ENCODE data around the gene TEAD4.

The TEAD4 gene

DNA sequence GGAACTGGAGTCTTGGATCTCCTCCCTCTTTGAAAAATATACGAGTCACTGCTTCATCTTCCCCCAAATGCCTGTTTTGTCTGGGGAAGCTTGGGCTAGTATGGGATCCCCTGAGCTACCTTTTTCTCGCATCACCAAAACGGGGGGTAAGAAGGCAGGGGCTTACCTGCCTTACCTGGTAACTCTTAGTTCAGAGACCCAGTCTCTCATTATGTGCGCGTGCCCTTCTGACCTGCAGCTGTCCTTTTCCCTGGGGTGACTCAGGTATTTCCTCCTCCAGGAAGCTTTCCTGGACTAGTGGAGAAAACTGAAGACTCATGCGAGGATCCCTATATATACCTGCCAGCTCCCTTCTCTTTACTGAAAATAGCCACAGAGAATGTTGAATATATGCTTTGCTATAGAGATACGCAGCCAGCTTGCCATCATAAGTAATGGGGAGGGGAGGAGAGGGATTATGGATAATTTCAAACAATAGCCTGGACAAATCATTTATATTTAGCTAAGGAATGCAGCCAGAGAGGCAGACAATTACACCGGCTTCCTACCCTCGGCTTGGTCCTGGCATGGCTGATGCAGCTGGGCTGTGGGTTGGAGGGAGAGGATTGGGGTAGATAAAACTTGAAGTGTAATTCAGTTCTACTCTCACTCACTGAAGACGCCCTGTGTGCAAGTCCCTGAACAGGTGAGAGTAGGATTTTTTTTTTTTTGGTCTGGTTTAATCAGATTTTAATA lies 119.1 kb downstream of the TEAD4 start:
- no peak for DNase-seq

DNA sequence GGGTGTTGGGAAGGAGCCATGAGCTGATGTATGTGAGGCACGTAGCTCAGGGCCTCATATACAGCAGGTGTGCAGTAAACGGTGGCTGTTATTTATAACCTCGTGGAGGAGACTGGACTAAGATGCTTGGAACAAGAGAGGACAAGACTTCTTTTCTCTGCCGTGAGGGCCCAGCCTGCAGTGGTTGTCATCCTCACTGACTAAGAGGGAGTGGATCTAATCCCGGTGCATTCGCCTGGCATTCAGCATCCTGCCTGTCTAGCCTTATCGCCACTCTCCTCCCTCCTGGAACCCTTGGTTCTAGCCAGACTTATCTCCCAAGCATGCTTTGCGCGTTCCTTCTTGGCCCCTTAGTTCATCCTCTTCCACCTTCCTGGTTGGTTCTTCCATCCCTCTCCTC lies 121.9 kb downstream of the TEAD4 start:
- DNase-seq = no peak

DNA sequence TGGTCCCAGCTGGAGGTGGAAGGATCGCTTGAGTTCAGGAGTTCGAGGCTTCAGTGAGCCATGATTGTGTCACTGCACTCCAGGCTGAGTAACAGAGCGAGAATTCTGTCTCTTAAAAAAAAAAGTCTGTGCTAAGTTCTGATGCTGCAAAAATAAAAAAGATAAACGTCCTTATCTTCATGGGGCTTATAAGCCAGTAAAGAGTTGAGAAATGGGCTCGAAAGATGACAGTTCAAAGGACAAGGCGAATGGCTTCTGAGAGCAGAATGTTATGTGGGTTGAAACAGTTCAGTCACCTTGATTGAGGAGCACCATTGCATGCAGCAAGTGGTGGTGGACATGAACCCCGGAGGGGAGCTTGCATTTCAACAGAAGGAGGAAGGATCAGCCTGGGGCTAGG lies 122.7 kb downstream of the TEAD4 start:
- DNase-seq = no peak

DNA sequence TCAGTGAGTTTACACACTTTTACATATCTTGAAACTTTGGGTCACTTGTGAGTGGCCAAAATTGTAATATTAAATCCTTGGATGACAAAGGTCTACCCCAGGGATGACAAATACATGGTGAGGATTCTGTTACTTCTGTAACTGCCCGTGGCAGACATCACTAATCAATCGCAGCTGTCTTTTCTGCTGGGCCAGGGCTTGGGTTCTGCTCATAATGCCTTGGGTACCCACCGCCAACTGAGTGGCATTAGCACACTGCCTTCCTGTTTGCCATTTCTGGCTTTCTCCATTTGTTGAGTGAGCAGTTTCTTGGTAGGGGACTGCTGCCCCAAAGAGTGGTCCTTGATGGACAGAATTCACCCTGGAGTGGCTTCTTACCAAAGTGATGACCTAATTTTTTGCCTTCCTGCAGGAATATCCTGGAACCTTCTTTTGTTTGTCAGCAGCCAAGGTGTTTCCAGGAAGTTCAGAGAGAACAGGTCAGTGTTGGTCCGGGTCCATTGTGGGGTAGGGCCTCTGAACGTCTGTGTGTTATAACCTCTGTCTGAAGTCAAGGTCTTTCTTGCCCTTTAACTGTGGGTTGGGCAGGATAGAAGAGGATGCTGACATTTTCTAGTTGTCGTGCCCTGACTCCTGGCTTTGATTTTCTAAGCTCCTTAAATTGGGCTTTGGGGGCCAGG lies 124.2 kb downstream of the TEAD4 start:
- no peak for DNase-seq

DNA sequence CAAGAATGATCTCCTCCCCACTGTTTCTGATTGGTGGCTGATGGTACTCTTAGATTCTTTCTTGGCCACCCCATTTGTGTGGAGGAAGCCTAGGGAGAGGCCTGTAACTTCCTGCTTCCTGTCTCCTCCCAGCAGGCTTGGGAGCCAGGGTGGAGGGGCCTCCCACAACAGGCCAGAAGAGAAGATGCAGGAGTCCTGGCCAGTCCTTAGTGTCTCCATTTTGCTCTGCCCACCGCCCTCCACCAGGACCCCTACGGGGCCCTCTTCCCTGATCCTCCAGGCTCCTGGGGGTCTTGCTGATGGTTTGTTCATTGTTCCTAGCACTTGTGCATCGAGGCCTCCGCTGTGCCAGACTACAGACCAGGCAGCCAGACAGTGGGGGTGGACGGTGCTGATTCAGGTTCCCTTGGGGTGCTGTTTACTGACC lies 124.7 kb downstream of the TEAD4 start:
- no peak for DNase-seq

DNA sequence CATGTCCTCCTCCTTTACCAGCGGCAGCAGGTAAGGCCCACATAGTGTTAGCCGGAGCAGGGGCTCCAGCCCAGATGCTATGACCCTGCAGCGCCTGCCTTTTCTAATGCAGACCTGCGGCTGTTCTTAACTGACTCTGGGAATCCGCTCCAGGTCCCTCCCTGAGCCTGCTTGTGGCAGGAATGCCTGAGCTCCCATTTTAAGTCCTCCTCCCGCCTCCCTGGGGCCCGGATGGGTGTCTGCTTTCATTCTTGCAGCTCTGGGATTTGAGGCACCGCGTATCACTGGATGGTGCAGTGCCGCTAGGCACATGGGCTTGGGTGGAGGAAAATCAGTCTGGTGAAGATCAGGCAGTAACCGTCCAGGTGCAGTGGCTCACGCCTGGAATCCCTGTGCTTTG lies 125.5 kb downstream of the TEAD4 start:
- no peak for DNase-seq

DNA sequence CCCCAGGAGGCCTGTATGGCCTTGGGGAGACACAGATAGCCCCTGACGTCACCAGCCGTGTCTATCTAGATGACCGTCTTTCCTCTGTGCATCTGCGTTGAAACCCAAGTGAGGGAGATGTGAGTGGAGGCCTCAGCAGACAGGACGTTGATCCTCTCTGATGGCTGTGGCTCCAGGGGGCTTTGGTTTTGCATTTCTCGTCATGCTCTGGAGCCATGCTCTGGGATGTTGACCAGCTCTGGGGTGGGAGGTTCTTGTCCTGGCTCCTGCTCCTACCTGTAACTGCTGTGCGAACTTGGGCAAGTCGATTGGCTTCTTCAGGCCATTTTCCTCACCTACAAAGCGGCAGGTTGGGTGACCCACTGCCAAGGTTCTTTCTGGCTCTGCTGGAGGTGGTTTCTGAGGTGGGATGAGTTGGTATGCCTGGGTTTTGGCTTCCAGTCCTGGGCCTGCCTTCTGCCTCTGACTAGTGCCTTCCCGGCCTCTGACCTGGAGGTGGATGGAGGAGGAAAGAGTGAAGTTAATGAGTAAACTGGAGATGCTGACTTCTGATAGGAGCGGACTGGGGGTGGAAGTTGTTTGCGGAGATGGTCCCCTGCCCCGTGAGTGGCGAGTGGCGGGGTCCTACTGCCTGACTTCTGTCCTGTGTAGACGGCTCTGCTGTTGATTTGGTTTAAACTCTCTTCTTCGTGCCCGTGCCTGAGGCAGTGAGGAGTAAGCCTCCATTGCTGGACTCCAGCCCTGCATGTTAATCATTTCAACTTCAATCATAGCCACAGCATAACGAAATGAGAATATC lies 126.3 kb downstream of the TEAD4 start:
- no peak for DNase-seq

DNA sequence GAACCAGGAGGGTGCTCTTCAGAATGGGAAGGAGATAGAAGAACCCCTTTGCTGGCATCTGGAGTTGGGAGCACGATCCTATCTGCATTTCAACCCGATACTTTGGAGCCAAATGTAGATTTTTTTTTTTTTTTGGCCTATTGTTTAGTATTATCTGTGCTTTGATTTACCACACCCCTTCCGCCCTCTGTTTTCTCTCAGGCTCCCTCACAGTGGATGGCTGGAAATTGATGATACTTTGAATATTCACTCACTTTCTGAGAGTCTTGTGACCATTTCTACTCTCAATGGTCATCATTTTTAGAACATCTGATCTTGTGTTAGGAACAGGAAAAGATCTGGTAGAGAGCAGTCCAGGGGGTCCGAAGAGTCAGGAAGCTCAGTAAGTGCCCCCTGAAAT lies 127.0 kb downstream of the TEAD4 start:
- no peak for DNase-seq

DNA sequence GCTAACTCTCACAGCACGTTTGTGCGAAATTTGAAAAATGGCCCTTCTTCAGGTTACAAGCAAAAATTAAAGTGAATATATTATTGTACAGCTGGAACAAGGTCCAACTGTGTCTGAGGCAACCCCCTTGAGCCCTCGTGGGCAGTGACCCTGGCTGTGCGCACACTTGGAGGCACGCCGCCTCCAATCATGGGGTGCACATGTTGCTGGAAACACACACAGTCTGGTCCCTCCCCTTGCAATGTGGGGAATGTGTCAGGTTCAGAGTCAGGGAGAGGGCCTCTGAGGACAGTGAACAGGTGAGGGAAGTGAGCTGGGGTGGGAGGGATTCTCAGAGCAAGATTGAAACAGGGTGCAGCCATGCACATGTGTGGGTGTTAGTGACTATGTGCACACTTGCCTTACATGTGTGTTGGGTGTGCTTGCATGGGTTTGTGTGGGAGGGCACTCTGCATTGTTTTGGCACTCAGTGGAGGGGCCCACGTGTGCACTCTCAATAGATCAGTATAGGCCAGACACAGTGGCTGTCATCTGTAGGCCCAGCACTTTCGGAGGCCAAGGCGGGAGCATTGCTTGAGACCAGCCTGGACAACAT lies 127.6 kb downstream of the TEAD4 start:
- no peak for DNase-seq

DNA sequence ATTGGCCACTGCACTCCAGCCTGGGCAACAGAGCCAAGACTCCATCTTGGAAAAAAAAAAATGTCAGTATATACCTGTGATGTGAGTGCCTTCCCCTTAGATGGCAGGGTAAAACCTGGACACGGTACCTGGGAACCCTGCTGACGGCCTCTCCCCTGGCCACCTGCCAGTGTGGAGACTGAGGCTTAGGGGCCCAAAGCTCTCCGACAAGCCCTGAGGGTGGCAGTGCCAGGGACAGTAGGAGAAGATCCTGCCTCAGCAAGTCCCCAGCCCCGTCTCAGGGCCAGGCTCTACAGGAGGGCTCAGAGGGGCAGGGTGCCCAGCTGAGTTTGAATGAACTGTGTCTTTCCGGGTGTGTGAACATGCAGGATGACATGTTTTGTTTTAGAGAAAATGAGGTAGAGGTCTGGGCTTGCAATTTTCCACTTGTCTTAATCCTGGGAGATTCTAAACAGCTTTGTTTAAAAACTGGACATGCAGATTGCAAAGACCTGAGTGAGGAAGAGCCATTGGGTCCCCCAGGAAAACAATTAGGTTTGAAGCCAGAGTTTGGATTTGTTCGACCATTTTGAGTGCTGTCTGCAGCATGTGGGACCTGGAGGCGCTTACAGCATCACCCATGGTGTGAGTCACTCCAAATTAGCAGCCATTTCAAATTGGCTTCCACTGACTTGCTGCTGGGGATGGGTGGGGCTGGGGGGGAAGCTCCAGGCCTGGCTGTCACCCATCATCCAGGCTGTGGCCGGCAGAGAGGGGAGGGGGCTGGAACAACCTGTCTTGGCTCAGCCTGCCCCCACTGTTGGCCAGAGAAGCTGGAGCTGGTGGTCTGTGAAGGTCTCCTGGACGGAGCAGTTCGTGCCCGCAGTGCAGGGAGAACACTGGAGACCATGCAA lies 128.8 kb downstream of the TEAD4 start:
- DNase-seq = no peak

DNA sequence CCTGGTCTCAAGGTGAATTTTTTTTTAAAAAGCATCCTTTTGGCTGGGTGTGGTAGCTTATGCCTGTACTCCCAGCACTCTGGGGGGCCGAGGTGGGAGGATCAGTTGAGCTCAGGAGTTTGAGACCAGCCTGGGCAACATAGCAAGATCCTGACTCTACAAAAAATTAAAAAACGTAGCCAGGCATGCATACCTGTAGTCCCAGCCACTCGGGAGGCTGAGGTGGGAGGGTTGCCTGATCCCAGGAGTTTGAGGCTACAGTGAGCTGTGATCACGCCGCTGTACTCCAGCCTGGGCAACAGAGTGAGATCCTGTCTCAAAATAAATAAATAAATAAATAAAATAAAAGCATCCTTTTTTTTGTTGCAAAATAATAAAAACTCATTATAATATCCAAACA lies 130.4 kb downstream of the TEAD4 start:
- DNase-seq = no peak

All from anterior cingulate cortex (tissue), 58 donors.